C4-2B (cell line): ENCODE measurements around the gene NXPH2.
"Not testable (repeated sequence)": the region's sequence is repeated elsewhere in the genome, so short reads cannot be mapped to it uniquely, and the experiment has no call there.

Experiments used
- H3K27ac ChIP-seq: fragments of 450-650 bp; 2 replicates; pipeline ENCODE4 v1.5.1; 2017
- CTCF ChIP-seq: fragments of 450-650 bp; conservative IDR thresholded peaks from 2 replicates; pipeline ENCODE4 v1.5.1; 2017; ENCODE audit warnings: mild to moderate bottlenecking
- ZFX ChIP-seq: fragments of 450-650 bp; IDR thresholded peaks from 2 replicates; pipeline ENCODE4 v1.6.1; 2017

NXPH2 gene

GRCh38 chr2:138762533-138762932, 17.7 kb downstream of the NXPH2 start:
- TF ChIP-seq ZFX, result no peak
- no peak for TF ChIP-seq CTCF

GRCh38 chr2:138760676-138761075, 19.5 kb downstream of the NXPH2 start:
- no peak for TF ChIP-seq ZFX
- no peak overlapping the region for H3K27ac ChIP-seq

More at GRCh38 chr2:138762533-138762932, 17.7 kb downstream of the NXPH2 start:
- no peak overlapping the region for H3K27ac ChIP-seq

GRCh38 chr2:138757384-138757783, 22.8 kb downstream of the NXPH2 start:
- no peak for TF ChIP-seq CTCF
- TF ChIP-seq ZFX, result no peak
- no peak overlapping the region for H3K27ac ChIP-seq

GRCh38 chr2:138752197-138752956, 27.8 kb downstream of the NXPH2 start:
- H3K27ac ChIP-seq, result no peak overlapping the region
- no peak for TF ChIP-seq CTCF
- TF ChIP-seq ZFX, result no peak

- H3K27ac ChIP-seq, result no peak overlapping the region
- no peak for TF ChIP-seq ZFX
- TF ChIP-seq CTCF, result no peak
Measured at GRCh38 chr2:138744713-138745112, 35.5 kb downstream of the NXPH2 start.

GRCh38 chr2:138742441-138743057, 37.6 kb downstream of the NXPH2 start:
- no peak for TF ChIP-seq CTCF
- TF ChIP-seq ZFX, result no peak
- H3K27ac ChIP-seq, result no peak overlapping the region

GRCh38 chr2:138741851-138742250, 38.3 kb downstream of the NXPH2 start:
- TF ChIP-seq CTCF, result no peak
- no peak for TF ChIP-seq ZFX
- no peak overlapping the region for H3K27ac ChIP-seq

- not testable (repeated sequence) for H3K27ac ChIP-seq
Measured at GRCh38 chr2:138737009-138737554, 43.1 kb downstream of the NXPH2 start.
